PC-9 (cell line): ENCODE results near the gene PIGZ. TPM values are rescaled to one million over a fixed set of nuclear protein-coding genes. Genes with fewer than 3 reads are reported as not detected.

Experiments used
- BruUV-seq: library from RNA; stranded (reverse); fragments of 400-500 nt; replicated peaks from 2 replicates; lab custom pipeline; 2021; lab: Mats Ljungman, UMichigan
- CTCF ChIA-PET: fragments of 300-600 bp; sonication (Branson Sonifier 250); formaldehyde crosslinking; loops from one replicate; lab custom pipeline; 2022; ENCODE audit warnings: antibody characterized with exemption; lab: Charles Lee
- POLR2A ChIA-PET: fragments of 300-600 bp; sonication (Branson Sonifier 250); formaldehyde crosslinking; loops from one replicate; lab custom pipeline; 2022; ENCODE audit warnings: antibody characterized with exemption; ENCODE audit not compliant: unreplicated experiment; lab: Charles Lee
- DNase-seq, 2 experiments: peaks; one replicate each; pipeline versions ENCODE4 v3.0.0 to v3.0.0-alpha.2; 2015 to 2022; ENCODE audit warnings: mixed read lengths in 1 of 2
- H2AFZ ChIP-seq: fragments of 200-600 bp; sonication (generic); 2 replicates; pipeline ENCODE4 v1.8.1; 2017; ENCODE audit warnings: antibody characterized with exemption
- H3F3A ChIP-seq: fragments of 200-600 bp; sonication (generic); 2 replicates; pipeline ENCODE4 v1.8.1; 2017; ENCODE audit warnings: antibody characterized with exemption, mild to moderate bottlenecking, low read depth; ENCODE audit not compliant: insufficient read depth
- H3K27ac ChIP-seq: fragments of 200-600 bp; sonication (generic); 2 replicates; pipeline ENCODE4 v1.6.1; 2016; ENCODE audit warnings: mixed run types
- H3K27me3 ChIP-seq: fragments of 200-600 bp; sonication (generic); 2 replicates; pipeline ENCODE4 v1.6.1; 2016; ENCODE audit warnings: low read depth, mixed run types; ENCODE audit not compliant: insufficient read depth
- H3K36me3 ChIP-seq: fragments of 200-600 bp; sonication (generic); 2 replicates; pipeline ENCODE4 v1.6.1; 2016; ENCODE audit warnings: low read depth, mixed run types
- H3K4me1 ChIP-seq: fragments of 200-600 bp; sonication (generic); replicated peaks from 2 replicates; pipeline ENCODE4 v1.6.1; 2016; ENCODE audit warnings: mixed run types; ENCODE audit not compliant: insufficient read depth
- H3K4me2 ChIP-seq: fragments of 200-600 bp; sonication (generic); 2 replicates; pipeline ENCODE4 v1.6.1; 2017; ENCODE audit warnings: mixed run types
- H3K4me3 ChIP-seq: fragments of 200-600 bp; sonication (generic); 2 replicates; pipeline ENCODE4 v1.6.1; 2016; ENCODE audit warnings: mixed run types
- H3K79me2 ChIP-seq: fragments of 200-600 bp; sonication (generic); 2 replicates; pipeline ENCODE4 v1.6.1; 2017; ENCODE audit warnings: low read depth, mixed run types
- H3K9me2 ChIP-seq: fragments of 200-600 bp; sonication (generic); 2 replicates; pipeline ENCODE4 v1.8.1; 2017; ENCODE audit warnings: mild to moderate bottlenecking; ENCODE audit not compliant: insufficient read depth
- H3K9me3 ChIP-seq: fragments of 200-600 bp; sonication (generic); 2 replicates; pipeline ENCODE4 v1.8.1; 2016; ENCODE audit warnings: low read depth; ENCODE audit not compliant: insufficient read depth
- H4K20me1 ChIP-seq: fragments of 200-600 bp; sonication (generic); 2 replicates; pipeline ENCODE4 v1.8.1; 2017; ENCODE audit not compliant: insufficient read depth
- EZH2 ChIP-seq: fragments of 200-600 bp; sonication (generic); IDR thresholded peaks from 2 replicates; pipeline ENCODE4 v1.8.0; 2017; ENCODE audit warnings: antibody characterized with exemption, low read depth
- intact Hi-C: fragments of 100-400 bp; cut with micrococcal nuclease; formaldehyde crosslinking; loops from one replicate; pipeline ENCODE4 v1.10.0; 2022; ENCODE audit not compliant: unreplicated experiment
- total RNA-seq: library from RNA; stranded (reverse); gene quantifications from 2 replicates; pipeline ENCODE4 v1.2.3, GENCODE V29; 2021
- TF ChIP-seq, protein P1 (sequence below): fragments of 200-600 bp; sonication (generic); conservative IDR thresholded peaks from 2 replicates; pipeline ENCODE4 v1.6.1; 2017; ENCODE audit warnings: mixed run types, antibody characterized with exemption, mild to moderate bottlenecking, moderate library complexity

The PIGZ gene
- total RNA-seq, 1 experiment from 2014 or later: 2.1 TPM

DNA sequence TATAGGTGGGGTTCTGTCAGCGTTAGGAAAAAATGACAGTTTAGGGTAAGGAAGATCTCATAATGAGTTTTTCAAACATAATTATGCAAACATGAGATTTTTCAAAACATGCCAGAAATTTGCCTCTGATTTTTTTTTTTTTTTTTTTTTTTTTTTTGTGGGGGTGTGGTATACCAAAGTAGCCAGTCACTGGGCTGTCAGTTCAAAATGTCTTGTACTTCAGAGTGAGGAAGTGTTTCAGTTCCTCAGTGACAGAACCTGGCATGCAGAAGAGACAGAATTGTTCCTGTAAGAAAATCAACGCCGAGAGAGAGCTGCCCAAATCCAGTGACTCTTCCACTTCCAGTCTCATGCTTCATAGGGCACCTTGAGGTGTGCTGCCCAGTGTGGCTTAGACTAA, 36.0 kb downstream of the PIGZ start:
- TF ChIP-seq, protein P1, sequence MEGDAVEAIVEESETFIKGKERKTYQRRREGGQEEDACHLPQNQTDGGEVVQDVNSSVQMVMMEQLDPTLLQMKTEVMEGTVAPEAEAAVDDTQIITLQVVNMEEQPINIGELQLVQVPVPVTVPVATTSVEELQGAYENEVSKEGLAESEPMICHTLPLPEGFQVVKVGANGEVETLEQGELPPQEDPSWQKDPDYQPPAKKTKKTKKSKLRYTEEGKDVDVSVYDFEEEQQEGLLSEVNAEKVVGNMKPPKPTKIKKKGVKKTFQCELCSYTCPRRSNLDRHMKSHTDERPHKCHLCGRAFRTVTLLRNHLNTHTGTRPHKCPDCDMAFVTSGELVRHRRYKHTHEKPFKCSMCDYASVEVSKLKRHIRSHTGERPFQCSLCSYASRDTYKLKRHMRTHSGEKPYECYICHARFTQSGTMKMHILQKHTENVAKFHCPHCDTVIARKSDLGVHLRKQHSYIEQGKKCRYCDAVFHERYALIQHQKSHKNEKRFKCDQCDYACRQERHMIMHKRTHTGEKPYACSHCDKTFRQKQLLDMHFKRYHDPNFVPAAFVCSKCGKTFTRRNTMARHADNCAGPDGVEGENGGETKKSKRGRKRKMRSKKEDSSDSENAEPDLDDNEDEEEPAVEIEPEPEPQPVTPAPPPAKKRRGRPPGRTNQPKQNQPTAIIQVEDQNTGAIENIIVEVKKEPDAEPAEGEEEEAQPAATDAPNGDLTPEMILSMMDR: no peak
- no peak for TF ChIP-seq EZH2
- Histone ChIP-seq H3K36me3 (peaks cover 54% of the 10 kb centered on the region), H3K9me3 (no peaks in the 10 kb centered on the region), H2AFZ (no peak overlapping the region), H3K27me3 (no peaks in the 10 kb centered on the region), H3K9me2 (no peaks in the 10 kb centered on the region), H4K20me1 (peaks cover 6% of the 10 kb centered on the region; the same call in 1 of the 2 replicates), H3K79me2 (0 out of 2 replicates have a peak, but pooled peaks cover 6% of the 10 kb centered on the region), H3F3A (peaks cover 64% of the 10 kb centered on the region; the same call in 1 of the 2 replicates), H3K4me2 (no peak overlapping the region), H3K27ac (no peak overlapping the region), H3K4me1 (no peaks in the 10 kb centered on the region), H3K4me3 (no peak overlapping the region)
- intact Hi-C loops: no loop called here
- no peak for DNase-seq
- POLR2A ChIA-PET: no interaction called here
- BruUV-seq: no TSS peak
- CTCF ChIA-PET: no interaction called here

GRCh38 chr3:196931828-196932587, 36.6 kb downstream of the PIGZ start:
- no peaks in the 10 kb centered on the region for H3K27me3 ChIP-seq
- ChIA-PET CTCF (no interaction called here), POLR2A (no interaction called here)
- no peak overlapping the region for H2AFZ ChIP-seq
- TF ChIP-seq, protein P1: no peak
- no peak for TF ChIP-seq EZH2
- H3K4me3 ChIP-seq: no peak overlapping the region
- no peaks in the 10 kb centered on the region for H3K79me2 ChIP-seq
- no peak overlapping the region for H3K27ac ChIP-seq
- H3K9me2 ChIP-seq: no peaks in the 10 kb centered on the region
- 0 out of 2 replicates have a peak, but pooled peaks cover 3% of the 10 kb centered on the region for H4K20me1 ChIP-seq
- intact Hi-C loops: no loop called here
- no peak for DNase-seq
- peaks cover 49% of the 10 kb centered on the region for H3K36me3 ChIP-seq
- H3K4me1 ChIP-seq: no peaks in the 10 kb centered on the region
- no peak overlapping the region for H3K4me2 ChIP-seq
- H3K9me3 ChIP-seq: no peaks in the 10 kb centered on the region
- H3F3A ChIP-seq: peaks cover 61% of the 10 kb centered on the region; the same call in 1 of the 2 replicates
- no TSS peak for BruUV-seq

DNA sequence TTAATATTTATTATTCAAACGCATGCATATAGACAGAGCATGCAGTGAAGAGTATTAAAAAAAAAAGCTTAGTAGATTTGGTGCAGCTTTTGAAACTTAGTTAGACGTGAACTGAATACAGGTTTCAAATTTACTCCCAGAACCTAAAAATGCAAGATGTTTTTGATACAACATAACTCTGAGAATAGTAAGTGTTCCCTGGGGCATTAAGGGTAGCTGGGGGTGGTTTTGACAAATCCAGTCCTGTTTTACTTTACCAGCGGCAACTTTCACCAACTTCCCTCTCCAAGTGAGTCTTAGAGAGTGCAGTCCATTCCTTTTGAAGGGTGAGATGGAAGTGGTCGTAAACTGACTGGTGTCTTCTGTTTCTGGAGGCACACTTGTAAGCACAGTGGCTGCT, 37.5 kb downstream of the PIGZ start:
- peaks cover 40% of the 10 kb centered on the region for H3K36me3 ChIP-seq
- POLR2A ChIA-PET: no interaction called here
- no peaks in the 10 kb centered on the region for H3K9me3 ChIP-seq

More for the DNA sequence above, 37.5 kb downstream of the PIGZ start:
- CTCF ChIA-PET: no interaction called here
- no peak for DNase-seq
- H3K27ac ChIP-seq: no peak overlapping the region
- no peaks in the 10 kb centered on the region for H3K27me3 ChIP-seq
- intact Hi-C loops: no loop called here
- BruUV-seq: no TSS peak
- 0 out of 2 replicates have a peak, but pooled peaks cover 3% of the 10 kb centered on the region for H4K20me1 ChIP-seq
- H3F3A ChIP-seq: peaks cover 52% of the 10 kb centered on the region; the same call in 1 of the 2 replicates
- H3K4me1 ChIP-seq: no peaks in the 10 kb centered on the region
- H3K4me2 ChIP-seq: no peak overlapping the region
- no peak overlapping the region for H3K4me3 ChIP-seq
- H2AFZ ChIP-seq: no peak overlapping the region
- no peaks in the 10 kb centered on the region for H3K9me2 ChIP-seq
- H3K79me2 ChIP-seq: no peaks in the 10 kb centered on the region
- no peak for TF ChIP-seq EZH2
- TF ChIP-seq, protein P1: no peak
